Colonic mucosa (tissue), 4 donors: ENCODE measurements around the gene CDC40. TPM values are rescaled to one million over a fixed set of nuclear protein-coding genes. Genes with fewer than 3 reads are reported as not detected.
"Not testable (repeated sequence)": the region's sequence is repeated elsewhere in the genome, so short reads cannot be mapped to it uniquely, and the experiment has no call there.

Experiments used
- DNase-seq: peaks from one replicate; pipeline ENCODE4 v3.0.0-alpha.2; 2020
- H3K27ac ChIP-seq: fragments of 200-600 bp; one replicate; pipeline ENCODE4 v1.8.0; 2021
- H3K27me3 ChIP-seq: fragments of 200-600 bp; one replicate; pipeline ENCODE4 v1.8.0; 2021
- H3K36me3 ChIP-seq: fragments of 200-600 bp; one replicate; pipeline ENCODE4 v1.8.0; 2021
- H3K4me1 ChIP-seq: fragments of 200-600 bp; one replicate; pipeline ENCODE4 v1.8.0; 2021; ENCODE audit warnings: mild to moderate bottlenecking
- H3K4me3 ChIP-seq: fragments of 200-600 bp; one replicate; pipeline ENCODE4 v1.8.0; 2021
- H3K9ac ChIP-seq, 2 donors: one replicate each; pipeline ENCODE4 v1.7.0; 2013; ENCODE audit warnings: control low read depth in 2 of 2, low read depth in 2 of 2, low read length in 2 of 2
- H3K9me3 ChIP-seq: fragments of 200-600 bp; one replicate; pipeline ENCODE4 v1.8.0; 2021
- CTCF ChIP-seq: fragments of 200-600 bp; IDR thresholded peaks from one replicate; pipeline ENCODE4 v1.8.0; 2022; ENCODE audit warnings: antibody characterized with exemption, mild to moderate bottlenecking
- intact Hi-C: fragments of 100-400 bp; cut with DNase I; formaldehyde crosslinking; loops from one replicate; pipeline ENCODE4 v1.14.1; 2022
- total RNA-seq, 2 donors: library from RNA; stranded (reverse); fragmentation: NEBNext Ultra II Directional in 1 of 2; extraction: Animal tissue kit (Norgen Biotek cat#: 25700) in 1 of 2; gene quantifications; one replicate each; pipeline ENCODE4 v1.2.1, GENCODE V29; 2021
- donor health status: healthy.
- donor health status: DM: no; HTN: no; CAD: no.
- donor health status: DM: no; HTN: no; CAD: no.

Gene CDC40
- total RNA-seq, 2 donors from 2014 or later = 18.6 to 22.0 TPM

DNA sequence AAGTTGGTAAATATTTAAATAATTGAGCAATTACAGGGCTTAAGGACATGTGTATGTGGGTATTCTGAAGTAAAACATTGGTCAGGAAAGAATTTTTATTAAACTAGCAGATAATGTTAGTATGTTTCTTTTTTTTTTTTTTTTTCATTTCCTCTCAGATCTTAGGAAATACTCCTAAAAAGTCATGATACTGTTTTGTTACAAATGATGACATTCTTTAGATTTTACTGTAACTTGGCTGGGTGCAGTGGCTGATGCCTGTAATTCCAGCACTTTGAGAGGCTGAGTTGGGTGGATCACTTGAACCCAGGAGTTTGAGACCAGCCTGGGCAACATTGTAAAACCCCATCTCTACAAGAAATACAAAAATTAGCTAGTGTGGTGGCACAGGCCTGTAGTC lies 41.5 kb downstream of the CDC40 start:
- no peaks in the 10 kb centered on the region for H3K4me1 ChIP-seq

DNA sequence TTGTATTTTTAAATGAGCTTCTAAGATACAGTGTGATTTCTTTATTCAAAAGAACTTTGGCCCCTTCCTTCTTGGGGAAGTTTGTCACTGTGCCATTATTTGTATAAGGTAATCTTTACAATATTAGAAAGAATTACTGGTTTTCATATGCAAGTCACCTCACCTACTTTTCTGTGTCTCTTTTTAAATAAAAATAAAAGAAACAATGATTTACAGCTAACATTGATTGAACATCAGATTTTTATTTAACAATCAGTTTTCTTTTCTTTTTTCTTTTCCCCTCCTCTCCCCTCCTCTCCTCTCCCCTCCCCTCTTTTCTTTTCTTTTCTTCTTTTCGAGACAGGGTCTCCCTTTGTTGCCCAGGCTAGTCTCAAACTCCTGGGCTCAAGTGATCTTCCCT lies 46.0 kb downstream of the CDC40 start:
- Histone ChIP-seq H3K4me3 (no peak overlapping the region), H3K9ac (no peak overlapping the region), H3K27me3 (no peaks in the 10 kb centered on the region), H3K27ac (no peak overlapping the region), H3K4me1 (no peaks in the 10 kb centered on the region), H3K36me3 (no peaks in the 10 kb centered on the region), H3K9me3 (no peaks in the 10 kb centered on the region)
- DNase-seq = no peak
- intact Hi-C loops = no loop called here
- no peak for TF ChIP-seq CTCF

More for the DNA sequence above, 41.5 kb downstream of the CDC40 start:
- intact Hi-C loops = no loop called here
- Histone ChIP-seq H3K27me3 (no peaks in the 10 kb centered on the region), H3K9ac (no peak overlapping the region), H3K27ac (no peak overlapping the region), H3K9me3 (no peaks in the 10 kb centered on the region), H3K36me3 (no peaks in the 10 kb centered on the region), H3K4me3 (no peak overlapping the region)
- no peak for DNase-seq
- TF ChIP-seq CTCF = no peak

- intact Hi-C loops = no loop called here
- no peaks in the 10 kb centered on the region for H3K36me3 ChIP-seq
- no peak for TF ChIP-seq CTCF
- H3K9ac ChIP-seq = no peak overlapping the region
- H3K27ac ChIP-seq = no peak overlapping the region
- no peaks in the 10 kb centered on the region for H3K4me1 ChIP-seq
- no peaks in the 10 kb centered on the region for H3K9me3 ChIP-seq
- no peak for DNase-seq
- H3K4me3 ChIP-seq = no peak overlapping the region
- no peaks in the 10 kb centered on the region for H3K27me3 ChIP-seq
Observed at GRCh38 chr6:110232450-110232849, 52.2 kb downstream of the CDC40 start.

DNA sequence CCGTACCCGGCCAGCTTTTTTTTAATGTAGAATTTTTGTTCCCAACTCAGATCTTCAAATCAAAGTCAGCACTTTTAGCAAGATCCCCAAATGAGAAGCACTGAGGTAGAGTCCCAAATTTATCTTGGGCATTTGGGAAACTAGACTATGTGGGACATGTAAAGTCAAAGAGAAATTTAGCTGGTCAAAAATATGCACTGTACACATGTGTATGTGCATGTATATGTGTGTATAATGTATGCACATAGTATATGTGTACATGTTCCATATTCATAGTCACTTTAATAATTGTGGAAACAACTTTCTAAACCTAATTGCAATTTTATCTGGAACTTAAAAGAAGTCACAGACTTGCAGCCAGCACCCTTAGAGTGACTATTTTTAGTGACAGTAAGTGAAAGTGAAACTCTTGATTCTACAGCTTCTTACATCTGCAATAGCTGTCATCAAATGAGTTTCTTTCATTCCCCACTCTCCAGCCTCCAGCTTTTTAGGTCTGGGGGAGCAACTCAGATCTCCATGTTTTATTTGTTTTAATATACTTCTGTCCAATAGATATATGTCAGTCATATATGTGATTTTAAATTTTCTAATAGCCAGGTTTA lies 53.6 kb downstream of the CDC40 start:
- no peaks in the 10 kb centered on the region for H3K9me3 ChIP-seq
- no peaks in the 10 kb centered on the region for H3K27me3 ChIP-seq
- no peak overlapping the region for H3K9ac ChIP-seq
- H3K27ac ChIP-seq = no peak overlapping the region
- H3K4me3 ChIP-seq = no peak overlapping the region
- DNase-seq = no peak
- no peak for TF ChIP-seq CTCF
- no peaks in the 10 kb centered on the region for H3K4me1 ChIP-seq
- intact Hi-C loops = no loop called here
- no peaks in the 10 kb centered on the region for H3K36me3 ChIP-seq

DNA sequence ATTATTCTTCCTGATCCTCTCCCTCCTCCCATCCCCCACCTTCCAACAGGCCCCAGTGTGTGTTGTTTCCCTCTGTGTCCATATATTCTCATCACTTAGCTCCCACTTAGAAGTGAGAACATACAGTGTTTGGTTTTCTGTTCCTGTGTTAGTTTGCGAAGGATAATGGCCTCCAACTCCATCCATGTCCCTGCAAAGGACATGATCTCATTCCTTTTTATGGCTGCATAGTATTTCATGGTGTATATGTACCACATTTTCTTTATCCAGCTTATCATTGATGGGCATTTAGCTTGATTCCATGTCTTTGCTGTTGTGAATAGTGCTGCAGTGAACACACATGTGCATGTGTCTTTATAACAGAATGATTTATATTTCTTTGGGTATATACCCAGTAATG lies 55.8 kb downstream of the CDC40 start:
- H3K9me3 ChIP-seq, H3K27me3 ChIP-seq, intact Hi-C loops, H3K9ac ChIP-seq, H3K27ac ChIP-seq, H3K4me3 ChIP-seq, H3K4me1 ChIP-seq, DNase-seq, H3K36me3 ChIP-seq: not testable (repeated sequence)

DNA sequence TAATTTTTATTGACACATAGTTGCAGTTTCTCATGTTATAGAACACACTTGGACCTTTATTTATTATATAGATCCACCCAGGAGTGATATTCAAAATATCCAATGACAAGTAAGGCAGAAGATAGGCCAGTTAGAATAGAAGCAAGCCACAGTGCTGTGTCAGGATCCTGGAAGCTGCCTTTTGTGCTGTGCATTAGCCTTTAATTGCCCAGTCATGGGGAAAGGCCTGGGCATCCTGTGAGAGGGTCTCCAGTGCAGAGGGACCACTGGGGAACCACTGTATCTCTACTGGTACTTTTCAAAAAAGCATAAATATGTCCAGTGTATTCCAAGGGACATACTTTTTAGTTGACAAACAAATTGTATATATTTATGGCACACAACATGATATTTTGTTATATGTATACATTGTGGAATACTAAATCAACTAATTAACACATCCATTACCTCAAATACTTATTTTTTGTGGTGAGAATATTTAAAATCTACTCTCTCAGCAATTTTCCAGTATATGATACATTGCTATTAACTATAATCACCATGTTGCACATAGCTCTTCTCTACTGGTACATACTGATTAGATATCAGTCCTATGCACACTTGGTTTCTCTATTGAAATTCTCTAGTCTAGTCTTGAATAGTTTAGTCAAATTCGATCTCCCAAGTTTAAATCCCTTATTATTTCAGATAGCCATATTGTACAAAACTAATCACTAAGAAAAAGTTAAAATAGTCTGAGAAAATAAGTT lies 59.5 kb downstream of the CDC40 start:
- no peaks in the 10 kb centered on the region for H3K36me3 ChIP-seq
- no peak overlapping the region for H3K27ac ChIP-seq
- no peaks in the 10 kb centered on the region for H3K9me3 ChIP-seq
- H3K9ac ChIP-seq = no peak overlapping the region
- no peak for DNase-seq
- intact Hi-C loops = no loop called here
- no peaks in the 10 kb centered on the region for H3K27me3 ChIP-seq
- H3K4me1 ChIP-seq = no peaks in the 10 kb centered on the region
- TF ChIP-seq CTCF = no peak
- H3K4me3 ChIP-seq = no peak overlapping the region

DNA sequence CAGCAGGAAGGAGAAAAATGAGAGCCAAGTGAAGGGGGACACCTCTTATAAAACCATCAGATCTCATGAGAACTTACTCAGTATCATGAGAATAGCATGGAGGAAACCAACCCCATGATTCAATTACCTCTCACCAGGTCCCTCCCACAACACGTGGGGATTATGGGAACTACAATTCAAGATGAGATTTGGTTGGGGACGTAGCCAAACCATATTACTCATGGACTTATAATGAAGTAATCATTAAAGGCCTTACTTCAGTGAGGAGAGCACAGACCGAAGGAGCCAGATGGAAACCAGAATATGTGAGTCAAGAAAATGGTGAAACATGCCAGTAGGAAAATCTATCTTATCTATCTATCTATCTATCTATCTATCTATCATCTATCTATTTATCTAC lies 64.4 kb downstream of the CDC40 start:
- H3K36me3 ChIP-seq, DNase-seq, intact Hi-C loops: not testable (repeated sequence)

More for the DNA sequence above, 64.4 kb downstream of the CDC40 start:
- not testable (repeated sequence) for H3K4me1 ChIP-seq, H3K9ac ChIP-seq, H3K27me3 ChIP-seq, H3K9me3 ChIP-seq, H3K4me3 ChIP-seq, H3K27ac ChIP-seq
